Trophoblast cell (in vitro differentiated cells and primary cell): Measurements from ENCODE around the gene FGF2.

ENCODE experiments used
- DNase-seq, 2 donors: peaks; one replicate each; pipeline ENCODE4 v3.0.0-alpha.2; 2016
- H2AFZ ChIP-seq: 2 replicates; pipeline ENCODE4 v1.6.1; 2013; ENCODE audit warnings: low read length, moderate library complexity, mild to moderate bottlenecking; ENCODE audit not compliant: insufficient read depth, poor library complexity
- H2AK5ac ChIP-seq: 2 replicates; pipeline ENCODE4 v1.6.1; 2013; ENCODE audit warnings: mild to moderate bottlenecking, low read length
- H2BK120ac ChIP-seq: 2 replicates; pipeline ENCODE4 v1.6.1; 2013; ENCODE audit warnings: low read length, mild to moderate bottlenecking, moderate library complexity; ENCODE audit not compliant: insufficient read depth, poor library complexity
- H2BK12ac ChIP-seq: 2 replicates; pipeline ENCODE4 v1.6.1; 2013; ENCODE audit warnings: mild to moderate bottlenecking, low read length, moderate library complexity
- H2BK5ac ChIP-seq: 2 replicates; pipeline ENCODE4 v1.6.1; 2013; ENCODE audit warnings: low read length, low read depth, moderate library complexity, mild to moderate bottlenecking; ENCODE audit not compliant: poor library complexity
- H3K14ac ChIP-seq: 2 replicates; pipeline ENCODE4 v1.6.1; 2013; ENCODE audit warnings: mild to moderate bottlenecking, low read length
- H3K18ac ChIP-seq: 2 replicates; pipeline ENCODE4 v1.6.1; 2013; ENCODE audit warnings: mild to moderate bottlenecking, low read length
- H3K23ac ChIP-seq: 2 replicates; pipeline ENCODE4 v1.6.1; 2013; ENCODE audit warnings: low read length
- H3K27ac ChIP-seq: 2 replicates; pipeline ENCODE4 v1.5.1; 2013; ENCODE audit warnings: low read depth, mild to moderate bottlenecking, inconsistent platforms, low read length, moderate library complexity
- H3K27me3 ChIP-seq: 2 replicates; pipeline ENCODE4 v1.6.1; 2013; ENCODE audit warnings: inconsistent platforms, mild to moderate bottlenecking, low read length, moderate library complexity; ENCODE audit not compliant: insufficient read depth
- H3K36me3 ChIP-seq, 2 experiments: 1 replicate in 1 of 2; 2 replicates in 1 of 2; pipeline ENCODE4 v1.6.1; 2013; ENCODE audit warnings: low read length in 2 of 2, mild to moderate bottlenecking in 2 of 2, moderate library complexity in 1 of 2; ENCODE audit not compliant: insufficient read depth in 2 of 2, control insufficient read depth in 1 of 2
- H3K4ac ChIP-seq: 2 replicates; pipeline ENCODE4 v1.6.1; 2013; ENCODE audit warnings: low read depth, mild to moderate bottlenecking, low read length, moderate library complexity
- H3K4me1 ChIP-seq, 2 experiments: 1 replicate in 1 of 2; 2 replicates in 1 of 2; pipeline ENCODE4 v1.6.1; 2013; ENCODE audit warnings: low read length in 2 of 2, mild to moderate bottlenecking in 2 of 2, moderate library complexity in 1 of 2; ENCODE audit not compliant: insufficient read depth in 2 of 2, control insufficient read depth in 1 of 2
- H3K4me2 ChIP-seq: 2 replicates; pipeline ENCODE4 v1.6.1; 2013; ENCODE audit warnings: inconsistent platforms, mild to moderate bottlenecking, low read length, moderate library complexity
- H3K4me3 ChIP-seq: 2 replicates; pipeline ENCODE4 v1.5.1; 2013; ENCODE audit warnings: mild to moderate bottlenecking, low read depth, low read length, inconsistent platforms
- H3K79me1 ChIP-seq: one replicate; pipeline ENCODE4 v1.6.1; 2013; ENCODE audit warnings: low read length
- H3K79me2 ChIP-seq: 2 replicates; pipeline ENCODE4 v1.6.1; 2013; ENCODE audit warnings: low read length, mild to moderate bottlenecking; ENCODE audit not compliant: control insufficient read depth, insufficient read depth, poor library complexity
- H3K9ac ChIP-seq: 2 replicates; pipeline ENCODE4 v1.6.1; 2013; ENCODE audit warnings: mild to moderate bottlenecking, low read length
- H3K9me3 ChIP-seq: 2 replicates; pipeline ENCODE4 v1.6.1; 2013; ENCODE audit warnings: low read depth, mild to moderate bottlenecking, control low read depth, inconsistent platforms, low read length; ENCODE audit not compliant: insufficient read depth
- H4K12ac ChIP-seq: 2 replicates; pipeline ENCODE4 v1.6.1; 2013; ENCODE audit warnings: low read depth, mild to moderate bottlenecking, low read length, moderate library complexity
- H4K8ac ChIP-seq: 2 replicates; pipeline ENCODE4 v1.6.1; 2013; ENCODE audit warnings: low read depth, mild to moderate bottlenecking, low read length, moderate library complexity
- H4K91ac ChIP-seq: one replicate; pipeline ENCODE4 v1.6.1; 2013; ENCODE audit warnings: low read depth, mild to moderate bottlenecking, low read length, moderate library complexity
- WGBS: extraction: QIAGEN DNeasy Blood & Tissue Kit; methylation state at CpG from one replicate; pipeline ENCODE4 v1.1.7; 2013; ENCODE audit warnings: missing lambda C conversion rate; ENCODE audit not compliant: insufficient read length, insufficient coverage; ENCODE audit errors: extremely low coverage; 5-methylcytosine and 5-hydroxymethylcytosine counted together

FGF2 gene

GRCh38 chr4:122884499-122884898 is 57.9 kb downstream of the FGF2 start:
- Histone ChIP-seq H2BK5ac (no peak overlapping the region), H3K18ac (no peak overlapping the region), H3K9ac (no peak overlapping the region), H2AFZ (no peak overlapping the region), H3K4me1 (no peaks in the 10 kb centered on the region), H3K4me2 (no peak overlapping the region), H3K4me3 (no peak overlapping the region), H3K36me3 (no peaks in the 10 kb centered on the region), H3K14ac (no peak overlapping the region), H2AK5ac (no peak overlapping the region), H3K4ac (no peak overlapping the region), H2BK12ac (no peak overlapping the region), H3K9me3 (peaks cover 4% of the 10 kb centered on the region), H3K27ac (no peak overlapping the region), H4K12ac (no peak overlapping the region), H3K27me3 (no peaks in the 10 kb centered on the region), H4K91ac (no peak overlapping the region), H4K8ac (no peak overlapping the region), H2BK120ac (no peak overlapping the region), H3K79me1 (no peaks in the 10 kb centered on the region), H3K23ac (no peak overlapping the region), H3K79me2 (no peaks in the 10 kb centered on the region)
- no CpG with 5 or more reads among the region's 1 CpG for WGBS
- DNase-seq = no peak

- Histone ChIP-seq H3K27me3 (no peaks in the 10 kb centered on the region), H2AK5ac (no peak overlapping the region), H3K14ac (no peak overlapping the region), H3K18ac (no peak overlapping the region), H3K9ac (no peak overlapping the region), H3K79me2 (no peaks in the 10 kb centered on the region), H3K23ac (no peak overlapping the region), H2BK5ac (no peak overlapping the region), H4K8ac (no peak overlapping the region), H2BK12ac (no peak overlapping the region), H2BK120ac (no peak overlapping the region), H3K4ac (no peak overlapping the region), H3K4me1 (no peaks in the 10 kb centered on the region), H3K9me3 (no peaks in the 10 kb centered on the region), H3K4me2 (no peak overlapping the region), H4K12ac (no peak overlapping the region), H3K36me3 (no peaks in the 10 kb centered on the region), H3K4me3 (no peak overlapping the region), H4K91ac (no peak overlapping the region), H3K79me1 (no peaks in the 10 kb centered on the region), H2AFZ (no peak overlapping the region), H3K27ac (no peak overlapping the region)
- no peak for DNase-seq
- WGBS = no CpG with 5 or more reads among the region's 1 CpG
Measured at GRCh38 chr4:122889726-122890125, 63.1 kb downstream of the FGF2 start.

- no peaks in the 10 kb centered on the region for H3K4me1 ChIP-seq
- no peak overlapping the region for H3K23ac ChIP-seq
- H3K79me2 ChIP-seq = no peaks in the 10 kb centered on the region
- DNase-seq = no peak
- no peaks in the 10 kb centered on the region for H3K79me1 ChIP-seq
- H3K9ac ChIP-seq = no peak overlapping the region
- H4K91ac ChIP-seq = no peak overlapping the region
- no peak overlapping the region for H2AFZ ChIP-seq
- H3K4ac ChIP-seq = no peak overlapping the region
- H2BK12ac ChIP-seq = no peak overlapping the region
- no peaks in the 10 kb centered on the region for H3K9me3 ChIP-seq
- H2AK5ac ChIP-seq = no peak overlapping the region
- no peak overlapping the region for H3K14ac ChIP-seq
- H3K4me2 ChIP-seq = no peak overlapping the region
- no peak overlapping the region for H2BK120ac ChIP-seq
- no peaks in the 10 kb centered on the region for H3K27me3 ChIP-seq
- H3K18ac ChIP-seq = no peak overlapping the region
- WGBS = no CpG with 5 or more reads among the region's 2 CpGs
- H4K8ac ChIP-seq = no peak overlapping the region
- H4K12ac ChIP-seq = no peak overlapping the region
- H3K27ac ChIP-seq = no peak overlapping the region
- H3K36me3 ChIP-seq = no peaks in the 10 kb centered on the region
- no peak overlapping the region for H2BK5ac ChIP-seq
- no peak overlapping the region for H3K4me3 ChIP-seq
Measured at GRCh38 chr4:122890147-122890795, 63.6 kb downstream of the FGF2 start.

GRCh38 chr4:122894827-122895226 is 68.2 kb downstream of the FGF2 start:
- no peaks in the 10 kb centered on the region for H3K9me3 ChIP-seq
- H3K4ac ChIP-seq = no peak overlapping the region
- H2BK12ac ChIP-seq = no peak overlapping the region
- no peak overlapping the region for H3K9ac ChIP-seq
- no CpG with 5 or more reads among the region's 3 CpGs for WGBS
- H4K12ac ChIP-seq = no peak overlapping the region
- H3K79me1 ChIP-seq = no peaks in the 10 kb centered on the region
- H3K4me1 ChIP-seq = no peaks in the 10 kb centered on the region
- no peak overlapping the region for H3K27ac ChIP-seq
- H3K27me3 ChIP-seq = no peaks in the 10 kb centered on the region
- H3K14ac ChIP-seq = no peak overlapping the region
- no peak for DNase-seq
- H4K8ac ChIP-seq = no peak overlapping the region
- H2AFZ ChIP-seq = no peak overlapping the region
- no peak overlapping the region for H4K91ac ChIP-seq
- no peak overlapping the region for H2BK120ac ChIP-seq
- H3K23ac ChIP-seq = no peak overlapping the region
- H3K4me3 ChIP-seq = no peak overlapping the region
- H3K79me2 ChIP-seq = no peaks in the 10 kb centered on the region
- no peak overlapping the region for H2BK5ac ChIP-seq
- no peak overlapping the region for H2AK5ac ChIP-seq
- H3K36me3 ChIP-seq = no peaks in the 10 kb centered on the region
- no peak overlapping the region for H3K18ac ChIP-seq
- H3K4me2 ChIP-seq = no peak overlapping the region
